ENCODE results near the gene HVCN1.

DNA sequence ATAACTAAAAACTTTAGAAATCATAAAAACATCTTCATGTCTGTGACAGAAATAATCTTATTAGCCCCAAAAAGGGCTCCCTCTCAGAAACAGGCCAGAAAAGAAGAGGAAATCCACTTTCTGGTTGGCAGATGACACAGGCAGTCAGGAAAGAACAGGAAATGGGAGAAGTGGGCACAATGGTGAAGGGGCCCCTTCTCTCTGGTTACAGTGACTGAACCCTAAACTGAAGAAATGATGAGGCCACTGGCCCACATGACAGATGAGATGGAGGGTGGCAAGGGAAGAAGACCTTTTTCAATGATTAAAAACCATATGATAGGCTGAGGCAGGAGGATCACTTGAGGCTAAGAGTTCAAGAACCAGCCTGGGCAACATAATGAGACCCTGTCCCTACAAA is 53.9 kb downstream of the HVCN1 start:
- TF ChIP-seq ZFP30 (CRISPR knock-in tag; IDR thresholded peaks at IDR 0.05) (no peak), ZNF565 (CRISPR knock-in tag; conservative IDR thresholded peaks at IDR 0.05; ENCODE audit: low read depth) (no peak), CSDC2 (CRISPR knock-in tag; IDR thresholded peaks at IDR 0.05) (no peak)

All from SK-N-SH treated with all-trans-retinoic acid at 6 μM for 48 hours (cell line).